D721Med (cell line): ENCODE measurements around the gene FAM118A.

Experiments used
- DNase-seq: peaks from one replicate; pipeline ENCODE4 v3.0.0; 2011; ENCODE audit warnings: low spot score; ENCODE audit not compliant: insufficient read length
- FAIRE-seq: peaks from 2 replicates; lab custom pipeline; 2011; peaks lifted over from hg19 to GRCh38; lab: Jason Lieb, UNC
- CTCF ChIP-seq: IDR thresholded peaks from 2 replicates; pipeline ENCODE4 v1.5.1; 2012; ENCODE audit warnings: mild to moderate bottlenecking, control low read depth; ENCODE audit not compliant: insufficient read depth; ENCODE audit errors: missing control alignments

Gene FAM118A

GRCh38 chr22:45328822-45329529 is 19.2 kb downstream of the FAM118A start:
- FAIRE-seq (no peak), DNase-seq (no peak)
- no peak for TF ChIP-seq CTCF

- DNase-seq (no peak), FAIRE-seq (no peak)
- TF ChIP-seq CTCF: no peak
Observed at GRCh38 chr22:45329530-45329936, 19.8 kb downstream of the FAM118A start.

GRCh38 chr22:45330548-45330947 is 20.8 kb downstream of the FAM118A start:
- no peak for FAIRE-seq
- no peak for DNase-seq
- TF ChIP-seq CTCF: no peak

- no peak for TF ChIP-seq CTCF
- FAIRE-seq (no peak), DNase-seq (no peak)
Observed at GRCh38 chr22:45331486-45331885, 21.8 kb downstream of the FAM118A start.

- no peak for TF ChIP-seq CTCF
- FAIRE-seq: no peak
- no peak for DNase-seq
Observed at GRCh38 chr22:45332001-45332400, 22.3 kb downstream of the FAM118A start.

GRCh38 chr22:45334068-45334467 is 24.3 kb downstream of the FAM118A start:
- no peak for TF ChIP-seq CTCF
- FAIRE-seq (no peak), DNase-seq (no peak)

GRCh38 chr22:45334528-45334927 is 24.8 kb downstream of the FAM118A start:
- DNase-seq: no peak
- TF ChIP-seq CTCF: no peak
- no peak for FAIRE-seq
